GM18870 (cell line): ENCODE measurements around the gene CRYBA4.
"Not testable (repeated sequence)": the region's sequence is repeated elsewhere in the genome, so short reads cannot be mapped to it uniquely, and the experiment has no call there.

Experiments used
- ATAC-seq: cut with Tn5 transposase; IDR thresholded peaks from one replicate; pipeline ENCODE4 v1.9.1; 2021; ENCODE audit warnings: moderate library complexity; ENCODE audit not compliant: unreplicated experiment

The CRYBA4 gene

DNA sequence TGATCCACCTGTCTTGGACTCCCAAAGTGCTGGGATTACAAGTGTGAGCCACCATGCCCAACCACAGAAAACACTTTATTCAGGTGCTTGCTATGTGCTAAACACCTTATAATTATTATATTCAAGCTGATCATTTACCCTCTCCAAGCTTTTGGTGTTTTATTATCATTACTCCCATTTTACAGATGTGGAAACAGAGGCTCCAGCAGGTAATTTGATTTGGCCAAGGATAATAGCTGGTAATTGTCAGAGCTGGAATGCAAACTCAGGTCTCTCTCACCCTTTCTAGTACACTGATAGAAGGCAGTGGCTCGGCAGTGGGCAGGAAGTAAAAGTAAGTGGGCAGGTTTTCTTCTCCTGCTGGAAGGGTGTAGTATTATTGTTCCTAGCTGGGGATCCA lies 28.0 kb upstream of the CRYBA4 start:
- no peak for ATAC-seq

DNA sequence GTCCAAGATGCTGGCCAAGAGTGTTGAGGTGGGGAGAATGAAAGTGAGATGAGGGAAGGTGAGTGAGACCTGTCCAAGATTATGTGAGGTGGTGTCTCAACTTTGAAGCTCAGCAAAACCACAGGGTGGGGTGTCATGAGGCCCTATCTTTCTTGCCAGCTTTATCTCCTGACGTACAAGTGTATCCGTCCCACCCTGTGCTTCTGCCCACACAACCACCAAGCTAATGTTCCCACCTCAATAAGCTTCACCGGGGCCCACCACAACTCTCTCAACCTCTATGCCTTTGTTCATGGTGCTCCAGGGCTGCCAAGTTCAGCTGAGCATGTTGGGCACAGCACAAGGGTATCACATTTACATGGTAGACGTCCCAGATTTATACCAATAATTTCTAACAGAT lies 24.7 kb upstream of the CRYBA4 start:
- ATAC-seq, result no peak

DNA sequence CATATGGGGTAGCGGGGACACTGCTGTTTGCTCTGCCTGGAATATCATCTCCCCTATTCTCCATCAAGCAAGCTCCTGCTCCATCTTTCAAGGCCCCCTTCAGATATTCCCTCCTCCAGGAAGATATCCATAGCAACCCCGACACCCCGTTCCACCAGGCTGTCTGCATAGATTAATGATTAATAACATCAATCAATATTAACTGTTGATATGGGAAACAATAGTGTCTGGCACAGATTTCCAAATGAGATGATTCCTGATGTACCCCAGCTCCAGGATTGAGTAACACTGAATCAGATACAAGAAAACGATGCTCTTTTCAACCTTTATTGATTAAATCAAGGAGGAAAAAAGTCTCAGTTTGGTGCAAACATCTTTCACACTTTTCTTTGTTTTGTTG lies 24.3 kb upstream of the CRYBA4 start:
- no peak for ATAC-seq

DNA sequence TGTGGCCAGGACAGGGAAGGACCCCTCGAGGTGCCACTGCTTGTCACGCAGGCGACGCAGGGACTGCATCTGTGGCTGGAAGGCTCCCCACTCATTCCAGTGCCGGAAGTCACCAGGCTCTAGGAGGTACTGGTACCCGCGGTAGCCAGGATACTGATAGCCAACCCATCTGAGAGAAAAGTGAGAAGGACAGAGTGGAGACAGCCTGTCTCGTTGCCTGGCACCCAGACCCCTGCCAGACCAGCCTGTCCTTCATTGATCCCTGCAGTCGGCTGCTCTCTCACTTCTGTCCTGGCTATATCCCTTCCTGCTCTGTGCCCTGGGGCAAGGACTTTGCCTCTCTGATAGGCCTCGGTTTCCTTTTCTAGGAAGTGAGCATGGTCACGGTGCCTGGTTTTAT lies 22.3 kb upstream of the CRYBA4 start:
- no peak for ATAC-seq

DNA sequence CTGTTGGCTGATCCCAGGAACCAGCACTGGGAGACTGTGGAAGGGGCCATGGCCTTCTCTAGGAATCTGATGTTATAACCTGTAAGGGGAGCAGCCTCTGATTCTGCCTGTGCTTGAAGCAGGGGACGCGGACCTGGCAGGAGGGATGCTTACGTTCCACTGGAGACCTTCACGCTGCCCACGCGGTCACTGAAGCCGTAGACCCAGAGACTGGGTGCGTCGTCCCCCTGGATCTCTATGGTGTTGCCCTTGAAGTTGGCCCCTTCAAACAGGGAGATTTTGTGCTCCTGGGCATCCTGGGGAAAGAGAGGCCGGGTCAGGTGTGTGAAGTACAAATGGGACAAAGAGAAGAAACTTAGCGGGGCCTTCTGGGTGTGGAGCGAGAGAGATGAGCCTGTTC lies 20.0 kb upstream of the CRYBA4 start:
- no peak for ATAC-seq

DNA sequence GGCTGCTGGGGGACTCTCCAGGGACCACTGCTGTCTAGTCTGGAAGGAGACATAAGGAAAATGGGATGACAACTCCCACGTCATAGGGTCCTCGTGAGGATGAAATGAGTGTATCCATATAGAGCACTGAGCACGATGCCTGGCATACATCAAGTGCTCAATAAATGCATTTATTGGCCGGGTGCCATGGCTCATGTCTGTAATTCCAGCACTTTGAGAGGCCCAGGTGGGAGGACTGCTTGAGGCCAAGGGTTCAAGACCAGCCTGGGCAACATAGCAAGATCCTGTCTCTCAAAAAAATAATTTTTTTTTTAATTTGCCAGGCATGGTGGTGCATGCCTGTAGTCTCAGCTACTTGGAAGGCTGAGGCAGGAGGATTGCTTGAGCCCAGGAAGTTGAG lies 19.6 kb upstream of the CRYBA4 start:
- ATAC-seq, result no peak

DNA sequence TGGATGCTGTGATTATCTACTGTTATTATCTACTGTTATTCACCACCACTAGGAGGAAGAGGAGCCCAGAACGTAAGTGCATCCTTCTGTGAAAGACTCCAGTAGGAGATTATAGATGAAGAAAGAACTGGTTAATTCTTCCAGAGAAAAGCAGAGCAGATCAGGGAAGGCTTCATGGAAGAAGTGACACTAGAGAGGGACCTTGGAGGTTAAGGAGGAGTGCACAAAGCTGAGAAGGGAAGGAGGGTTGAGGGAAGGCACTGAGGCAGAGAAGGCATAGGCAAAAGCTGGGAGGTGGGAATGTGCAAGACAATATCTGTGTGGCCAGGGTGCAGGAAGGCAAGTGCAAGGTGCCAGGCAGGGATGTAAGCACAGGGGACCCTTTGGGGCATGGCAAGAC lies 17.4 kb upstream of the CRYBA4 start:
- ATAC-seq, result no peak

DNA sequence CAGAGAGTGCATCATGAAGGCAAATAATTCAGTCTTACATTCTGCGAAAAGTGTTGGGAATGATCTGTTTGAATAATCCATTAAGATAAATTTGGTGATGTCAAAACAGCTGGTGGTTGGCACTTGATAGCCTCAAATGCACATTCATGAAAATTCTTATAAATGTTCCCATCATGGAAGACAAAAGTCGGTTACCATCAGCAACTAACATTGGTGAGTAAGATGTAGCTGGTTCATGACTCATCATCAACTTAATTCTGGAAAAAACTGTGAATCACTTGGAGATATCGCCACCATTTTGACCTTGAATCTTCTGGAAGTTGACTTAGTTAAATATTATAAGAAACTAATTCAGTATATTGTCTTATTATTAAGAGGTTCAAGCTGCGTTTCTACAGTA lies 15.2 kb upstream of the CRYBA4 start:
- ATAC-seq, result no peak

DNA sequence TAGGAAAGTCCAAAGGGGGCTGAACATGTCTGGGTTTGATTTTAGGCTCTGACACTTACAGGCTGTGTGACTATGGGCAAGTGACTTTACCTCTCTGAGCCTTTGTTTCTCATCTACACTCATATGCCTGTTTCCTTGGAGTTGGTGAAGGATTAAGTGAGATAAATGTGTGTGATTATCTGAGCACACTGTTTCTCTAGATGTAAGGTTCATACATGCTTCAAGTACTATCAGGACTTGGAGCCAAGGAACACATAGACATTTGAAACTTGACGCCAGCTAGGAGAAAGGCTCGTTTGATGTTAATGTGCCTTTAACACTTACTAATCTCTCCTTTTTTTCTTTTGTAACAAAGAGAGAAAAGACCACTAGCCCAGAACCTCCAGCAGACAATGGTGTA lies 13.6 kb upstream of the CRYBA4 start:
- no peak for ATAC-seq

DNA sequence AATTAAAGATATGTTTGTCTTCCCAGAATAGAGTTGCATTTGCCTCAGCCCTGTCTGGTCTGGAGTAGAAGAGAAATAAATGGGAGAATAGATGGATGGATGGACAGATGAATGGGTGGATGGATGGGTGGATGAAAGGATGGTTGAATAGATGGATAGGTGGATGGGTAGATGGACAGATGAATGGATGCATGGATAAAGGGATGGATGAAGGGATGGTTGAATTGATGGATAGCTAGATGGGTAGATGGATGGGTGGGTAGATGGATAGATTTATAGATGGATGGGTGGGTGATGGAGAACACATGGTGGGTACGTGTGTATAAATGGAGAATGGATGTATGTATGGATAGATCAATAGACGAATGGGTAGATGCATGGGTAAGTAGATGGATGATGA lies 12.5 kb upstream of the CRYBA4 start:
- no peak for ATAC-seq

DNA sequence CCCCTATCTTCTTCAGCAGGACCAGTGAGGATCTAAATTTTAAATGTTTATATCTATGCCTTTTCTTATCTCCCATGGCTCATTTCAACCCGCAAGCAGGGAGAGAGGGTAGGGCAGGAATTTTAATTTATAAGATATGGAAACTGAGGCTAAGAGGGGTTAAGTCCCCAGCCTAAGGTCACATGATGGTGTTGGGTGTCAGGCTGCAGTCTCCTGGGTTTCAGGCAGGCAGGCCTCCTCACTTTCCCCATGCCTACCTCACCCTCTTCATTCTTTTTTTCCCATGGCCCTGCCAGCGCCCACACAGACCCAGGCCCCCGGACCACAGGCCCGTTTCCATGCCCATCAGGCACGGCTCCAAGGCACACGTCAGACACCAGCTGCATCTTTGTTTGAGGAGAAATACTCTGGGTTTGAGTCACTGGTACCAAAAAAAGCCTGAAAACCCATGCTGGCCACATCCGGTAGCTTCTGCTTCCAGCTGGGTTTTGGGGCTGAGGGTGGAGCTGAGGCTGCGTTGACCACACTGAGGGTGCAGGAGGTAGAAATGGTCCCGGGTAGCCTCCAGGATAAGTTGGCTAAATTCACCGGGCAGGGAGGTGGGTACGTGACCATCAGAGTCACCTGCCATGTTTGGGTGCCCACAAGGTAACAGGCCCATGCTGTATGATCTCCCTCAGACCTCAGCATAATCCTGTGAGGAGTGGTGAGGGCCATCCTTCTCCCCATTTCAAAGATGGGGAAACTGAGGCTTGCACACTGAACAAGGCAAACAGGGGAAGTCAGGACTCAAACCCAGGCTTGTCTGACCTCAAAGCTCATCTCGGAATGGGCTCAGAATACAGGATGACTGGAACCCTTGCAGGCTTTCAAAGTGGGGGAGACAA lies 11.4 kb upstream of the CRYBA4 start:
- ATAC-seq, result peak; percentile 86

DNA sequence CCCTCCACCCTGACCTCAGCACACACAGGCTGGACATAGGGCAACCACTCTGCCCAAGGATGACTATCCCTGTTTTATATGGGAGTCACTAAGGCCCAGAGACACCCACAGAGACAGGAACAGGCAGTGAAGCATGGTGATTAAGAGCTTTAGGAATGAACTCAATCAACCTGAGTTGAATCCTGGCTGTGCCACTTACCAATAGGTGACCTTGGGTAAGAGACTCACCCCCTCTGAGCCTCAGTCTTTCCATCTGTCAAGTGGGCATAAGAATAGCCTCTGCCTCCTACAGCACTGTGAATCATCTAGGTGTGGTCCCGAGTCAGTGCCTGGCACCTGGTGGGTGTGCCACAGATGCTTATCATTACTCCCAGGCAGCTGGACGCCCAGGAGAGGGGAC lies 10.8 kb upstream of the CRYBA4 start:
- no peak for ATAC-seq

DNA sequence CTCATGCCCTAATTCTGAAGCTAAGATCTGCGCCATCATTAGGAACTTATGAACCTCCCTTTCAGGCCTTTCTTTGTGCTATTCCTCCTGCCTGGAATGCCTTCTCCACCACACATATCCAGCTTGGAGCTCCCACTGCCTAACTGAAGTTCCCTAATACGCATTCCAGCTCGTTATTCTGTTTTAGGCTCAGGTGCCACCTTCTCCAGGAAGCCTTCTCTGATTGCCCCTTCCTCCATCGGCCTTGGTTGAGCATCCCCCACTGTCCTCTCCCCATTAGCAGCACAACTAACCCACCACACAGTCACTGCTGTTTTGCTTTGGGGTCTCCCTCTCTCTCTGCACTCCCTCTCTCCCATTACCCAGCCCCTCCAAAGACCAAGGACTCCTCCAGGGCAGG lies 9.1 kb upstream of the CRYBA4 start:
- no peak for ATAC-seq

DNA sequence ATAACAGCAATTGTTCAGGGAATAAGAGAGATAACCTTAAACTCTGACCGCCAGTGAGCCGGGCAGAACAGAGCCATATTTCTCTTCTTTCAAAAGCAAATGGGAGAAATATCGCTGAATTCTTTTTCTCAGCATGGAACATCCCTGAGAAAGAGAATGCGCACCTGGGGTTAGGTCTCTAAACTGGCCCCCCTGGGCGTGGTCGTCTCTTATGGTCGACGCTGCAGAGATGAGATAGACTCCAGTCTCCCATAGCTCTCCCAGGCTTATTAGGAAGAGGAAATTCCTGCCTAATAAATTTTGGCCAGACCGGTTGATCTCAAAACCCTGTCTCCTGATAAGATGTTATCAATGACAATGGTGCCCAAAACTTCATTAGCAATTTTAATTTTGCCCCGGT lies 8.0 kb upstream of the CRYBA4 start:
- not testable (repeated sequence) for ATAC-seq

DNA sequence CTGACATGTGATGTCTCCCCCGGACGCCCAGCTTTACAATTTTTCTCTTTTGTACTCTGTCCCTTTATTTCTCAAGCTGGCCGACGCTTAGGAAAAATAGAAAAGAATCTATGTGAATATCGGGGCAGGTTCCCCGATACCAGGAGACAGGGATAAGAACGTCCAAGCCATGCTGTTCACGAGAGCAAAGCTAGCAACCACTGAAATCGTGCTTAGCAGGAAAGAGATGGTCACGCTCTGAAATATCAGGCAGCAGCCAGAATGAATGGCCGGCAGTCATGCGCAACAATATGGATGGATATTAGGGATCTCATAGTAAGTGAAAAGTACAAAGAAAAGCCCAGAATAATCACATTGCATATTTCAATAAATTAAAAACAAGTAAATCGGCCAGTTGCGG lies 7.4 kb upstream of the CRYBA4 start:
- ATAC-seq, result no peak

DNA sequence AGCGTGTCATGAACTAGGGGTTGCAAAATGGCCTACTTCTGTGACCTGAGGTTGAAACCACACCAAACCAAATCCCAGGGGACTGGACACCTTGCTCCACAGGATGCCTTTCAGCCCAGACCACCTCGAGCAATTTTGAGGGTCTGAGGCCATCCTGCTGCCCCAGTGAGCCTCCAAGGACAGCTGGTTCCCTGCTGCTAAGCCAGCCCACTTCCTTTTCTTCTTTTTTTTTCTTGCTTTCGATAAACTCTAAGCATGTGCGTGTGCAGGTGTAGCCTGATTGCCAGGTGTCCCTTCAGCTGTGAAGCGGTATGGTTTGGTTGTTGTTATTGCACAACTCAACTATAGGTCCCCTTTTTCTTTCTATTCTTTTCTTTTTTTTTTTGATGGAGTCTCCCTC lies 6.6 kb upstream of the CRYBA4 start:
- ATAC-seq, result no peak

DNA sequence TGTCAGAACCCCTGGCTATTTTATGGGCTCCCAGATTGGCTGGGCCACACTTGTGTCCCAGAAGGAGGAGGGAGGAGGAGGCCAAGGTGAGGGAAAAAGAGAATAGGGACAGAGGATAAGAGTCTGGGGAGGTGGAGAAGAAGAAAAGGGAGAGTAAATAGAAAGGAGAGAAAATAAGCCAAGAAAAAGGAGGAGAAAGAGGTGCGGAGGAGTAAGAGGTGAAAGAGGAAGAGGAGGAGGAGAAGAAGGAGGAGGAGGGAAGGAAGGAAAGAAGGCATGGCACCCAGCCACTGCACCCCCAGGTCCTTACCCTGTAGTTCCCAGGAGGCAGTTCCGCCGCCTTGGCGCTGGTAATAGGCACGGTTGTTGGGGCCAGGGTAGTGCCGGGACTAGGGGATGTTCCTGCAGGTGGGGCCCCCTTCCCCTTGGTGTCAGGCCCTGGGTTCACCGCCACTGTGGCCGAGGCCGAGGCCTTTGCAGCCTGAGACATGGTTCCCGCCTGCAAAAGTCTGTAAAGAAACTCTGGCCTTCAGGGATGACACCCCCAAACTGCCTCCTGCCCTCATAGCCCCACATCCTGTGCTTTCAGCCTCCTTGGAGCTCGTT lies 5.8 kb upstream of the CRYBA4 start:
- no peak for ATAC-seq

DNA sequence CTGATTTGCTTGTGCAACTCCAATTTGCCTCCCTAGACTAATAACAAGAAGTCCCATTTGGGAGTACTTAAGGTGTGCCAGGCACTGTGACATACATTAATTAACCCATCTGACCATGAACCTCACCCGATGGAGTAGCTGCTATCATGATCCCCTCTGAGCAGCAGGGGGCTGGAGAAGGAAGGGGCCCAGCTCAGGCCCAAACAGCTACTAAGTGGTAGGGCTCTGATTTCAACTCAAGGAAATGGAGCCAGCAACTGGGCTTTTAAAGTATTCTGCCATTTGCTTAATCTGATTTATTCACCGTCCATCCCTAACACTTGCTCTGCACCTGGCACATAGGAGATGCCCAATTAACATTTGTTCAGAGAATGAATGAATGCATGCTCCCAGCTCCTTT lies 5.1 kb upstream of the CRYBA4 start:
- no peak for ATAC-seq

DNA sequence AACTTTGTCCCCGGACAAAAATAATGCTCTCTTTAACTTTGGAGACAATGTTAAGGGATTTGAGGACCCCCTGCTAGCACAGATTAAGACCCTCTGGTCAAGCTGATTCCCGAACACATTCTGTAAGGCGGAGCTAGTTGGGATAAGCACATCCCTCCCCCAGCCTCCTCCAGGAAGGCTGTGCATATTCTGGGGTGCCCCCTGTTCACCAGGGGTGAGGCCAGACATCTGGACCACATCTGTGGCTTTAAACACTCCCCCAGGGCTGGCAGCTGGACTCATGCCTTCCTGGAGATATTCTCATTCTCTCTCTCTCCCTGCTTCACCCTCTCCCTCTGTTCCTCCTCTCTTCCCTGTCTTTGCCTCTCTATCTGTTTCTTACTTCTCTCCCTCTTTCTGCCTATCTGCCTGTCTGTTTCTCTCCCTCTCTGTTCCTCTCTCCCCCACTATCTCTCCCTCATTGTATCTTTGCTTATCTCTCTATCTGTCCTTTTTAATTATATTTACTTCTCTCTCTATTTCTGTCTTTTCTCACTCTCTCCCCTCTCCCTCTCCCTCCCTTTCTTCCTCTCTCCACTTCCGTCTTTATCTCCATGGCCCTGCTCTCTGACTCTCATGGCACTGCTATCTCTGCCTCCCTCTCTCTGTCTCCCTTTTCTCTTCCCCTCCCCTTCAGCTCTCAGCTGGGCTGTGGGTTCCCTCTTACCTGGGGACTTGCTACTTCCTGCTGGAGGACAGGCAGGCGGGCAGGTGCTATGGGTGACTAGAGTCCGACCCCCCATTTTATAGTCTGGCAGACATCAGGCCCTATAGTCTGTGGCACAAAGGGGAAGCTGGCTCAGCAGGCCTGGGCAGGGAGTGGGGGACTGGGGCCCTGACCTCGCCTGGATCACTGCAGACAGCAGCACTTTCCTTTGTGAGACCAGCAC lies 4.2 kb upstream of the CRYBA4 start, which contains the start of gene CRYBB1:
CRYBB1 (minus strand) TSS at position 757 of the 929 bp plus-strand sequence. CDS start 1,708 bp downstream, outside the sequence.
- no peak for ATAC-seq

DNA sequence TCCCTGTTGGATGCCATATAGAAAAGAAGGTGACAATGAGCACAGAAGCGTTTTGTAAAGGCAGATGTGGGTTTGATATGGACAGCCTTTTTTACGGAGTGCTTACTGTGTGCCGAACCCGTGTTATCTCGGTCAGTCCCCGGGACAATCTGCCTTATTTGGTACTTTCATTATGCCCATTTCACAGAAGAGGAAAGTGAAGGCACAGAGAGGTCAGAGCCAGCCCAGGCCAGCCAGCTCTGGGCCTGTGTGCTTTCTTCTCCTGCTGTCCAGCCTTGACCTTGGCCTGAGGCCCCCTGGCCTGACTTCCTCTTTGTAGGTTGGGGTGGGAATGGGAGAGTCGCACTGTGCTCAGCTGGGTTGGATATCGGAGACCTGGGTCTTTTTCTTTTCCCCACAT lies 3.3 kb upstream of the CRYBA4 start:
- no peak for ATAC-seq

DNA sequence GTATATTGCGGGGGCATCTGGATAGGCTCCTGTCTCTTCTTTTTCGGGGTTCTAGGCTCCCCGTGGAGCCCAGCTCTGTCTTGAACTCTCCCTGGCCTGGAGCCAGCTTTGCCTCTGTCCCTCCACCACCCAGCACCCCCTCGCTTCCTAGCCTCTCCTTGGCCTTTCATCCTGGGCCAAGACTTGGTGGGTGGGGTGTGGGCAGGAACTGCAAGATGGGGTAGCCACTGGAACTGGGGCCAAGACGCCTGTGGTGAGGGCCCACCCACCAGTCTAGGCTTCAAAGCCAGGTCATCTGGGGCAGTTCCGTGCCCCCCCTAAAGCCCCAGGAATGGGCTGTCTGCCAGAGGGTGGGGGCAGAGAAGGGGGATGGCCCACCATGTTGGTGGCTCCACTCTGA lies 2.3 kb upstream of the CRYBA4 start:
- no peak for ATAC-seq

DNA sequence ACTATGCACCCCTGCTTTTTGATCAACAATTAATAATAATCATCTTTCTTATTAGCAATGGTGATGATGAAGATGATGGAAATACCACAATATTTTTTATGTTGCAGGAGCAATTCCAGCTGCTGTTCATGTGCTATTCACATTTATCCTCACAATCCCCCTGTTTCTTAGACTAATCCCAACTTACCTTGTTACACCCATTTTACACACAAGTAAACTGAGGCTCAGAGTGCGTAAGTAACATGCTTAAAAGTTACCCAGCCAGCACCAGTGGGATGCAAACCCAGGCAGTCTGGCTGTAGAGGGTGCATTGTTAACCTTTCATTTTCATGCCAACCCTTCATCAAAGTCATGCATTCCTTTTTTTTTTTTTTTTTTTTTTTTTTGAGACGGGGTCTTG lies 1.6 kb upstream of the CRYBA4 start:
- no peak for ATAC-seq
